A673 (cell line): ENCODE results near the gene SRRD. TPM values are rescaled to one million over a fixed set of nuclear protein-coding genes. Genes with fewer than 3 reads are reported as not detected.

ENCODE experiments used
- BruUV-seq: library from RNA; stranded (reverse); fragments of 400-500 nt; replicated peaks from 2 replicates; lab custom pipeline; 2021; lab: Mats Ljungman, UMichigan
- CTCF ChIA-PET: fragments of 300-600 bp; sonication (Branson Sonifier 250); formaldehyde crosslinking; loops from one replicate; lab custom pipeline; 2022; ENCODE audit warnings: antibody characterized with exemption; lab: Charles Lee
- POLR2A ChIA-PET: fragments of 300-600 bp; sonication (Branson Sonifier 250); formaldehyde crosslinking; loops from one replicate; lab custom pipeline; 2022; ENCODE audit warnings: antibody characterized with exemption; ENCODE audit not compliant: low non-redundant PET; lab: Charles Lee
- DNase-seq: peaks from one replicate; pipeline ENCODE4 v3.0.0-alpha.2; 2015; ENCODE audit warnings: low spot score
- H3K27ac ChIP-seq: fragments of 200-600 bp; sonication (generic); 2 replicates; pipeline ENCODE4 v1.5.1; 2016; ENCODE audit warnings: mixed run types, low read depth, mild to moderate bottlenecking, mixed read lengths, antibody characterized with exemption, low read length; ENCODE audit not compliant: poor library complexity, severe bottlenecking
- H3K27me3 ChIP-seq: fragments of 200-600 bp; sonication (generic); replicated peaks from 2 replicates; pipeline ENCODE4 v1.6.1; 2017; ENCODE audit warnings: mixed run types, low read depth, mild to moderate bottlenecking, mixed read lengths, antibody characterized with exemption, low read length; ENCODE audit not compliant: insufficient read depth, poor library complexity
- H3K36me3 ChIP-seq: fragments of 200-600 bp; sonication (generic); 2 replicates; pipeline ENCODE4 v1.6.1; 2016; ENCODE audit warnings: mixed run types, mild to moderate bottlenecking, mixed read lengths, antibody characterized with exemption, low read length; ENCODE audit not compliant: insufficient read depth, poor library complexity, severe bottlenecking
- H3K4me1 ChIP-seq: fragments of 200-600 bp; sonication (generic); 2 replicates; pipeline ENCODE4 v1.6.1; 2017; ENCODE audit warnings: mixed run types, mild to moderate bottlenecking, mixed read lengths, antibody characterized with exemption, low read length; ENCODE audit not compliant: insufficient read depth, poor library complexity, severe bottlenecking
- H3K4me3 ChIP-seq: fragments of 200-600 bp; sonication (generic); 2 replicates; pipeline ENCODE4 v1.5.1; 2016; ENCODE audit warnings: low read depth, mixed run types, mild to moderate bottlenecking, mixed read lengths, low read length; ENCODE audit not compliant: poor library complexity, severe bottlenecking
- H3K9me3 ChIP-seq: fragments of 200-600 bp; sonication (generic); 2 replicates; pipeline ENCODE4 v1.6.1; 2016; ENCODE audit warnings: mixed run types, low read depth, mild to moderate bottlenecking, mixed read lengths, antibody characterized with exemption, low read length; ENCODE audit not compliant: poor library complexity, severe bottlenecking
- CTCF ChIP-seq: fragments of 300-800, 200-600 bp; sonication (generic); conservative IDR thresholded peaks from 2 replicates; pipeline ENCODE4 v1.5.1; 2017; ENCODE audit warnings: low read depth, mild to moderate bottlenecking, antibody characterized with exemption, low read length, moderate library complexity, mixed read lengths
- EZH2 ChIP-seq: fragments of 200-600 bp; sonication (generic); IDR thresholded peaks from 2 replicates; pipeline ENCODE4 v1.6.1; 2017; ENCODE audit warnings: borderline replicate concordance, low read depth, mild to moderate bottlenecking, mixed read lengths, antibody characterized with exemption, low read length; ENCODE audit not compliant: poor library complexity, severe bottlenecking
- intact Hi-C: fragments of 100-400 bp; cut with micrococcal nuclease; formaldehyde crosslinking; loops from one replicate; pipeline ENCODE4 v1.10.0; 2022; ENCODE audit not compliant: unreplicated experiment
- total RNA-seq: library from RNA; stranded (reverse); gene quantifications from 2 replicates; pipeline ENCODE4 v1.2.3, GENCODE V29; 2021

The SRRD gene
- total RNA-seq, 1 experiment from 2014 or later = 28.8 TPM

GRCh38 chr22:26481112-26481693 is 2.5 kb upstream of the SRRD start:
- H3K9me3 ChIP-seq = no peaks in the 10 kb centered on the region
- CTCF ChIA-PET = no interaction called here
- intact Hi-C loops = no loop called here
- POLR2A ChIA-PET = no interaction called here
- H3K4me3 ChIP-seq = peak overlapping the region; percentile 33
- DNase-seq = no peak
- no peak for TF ChIP-seq EZH2
- TF ChIP-seq CTCF = no peak
- peak overlapping the region; percentile 33 for H3K27ac ChIP-seq
- peaks cover 39% of the 10 kb centered on the region for H3K4me1 ChIP-seq
- peaks cover 19% of the 10 kb centered on the region for H3K36me3 ChIP-seq
- BruUV-seq = no TSS peak
- no peaks in the 10 kb centered on the region for H3K27me3 ChIP-seq

GRCh38 chr22:26481694-26482093 is 2.0 kb upstream of the SRRD start:
- peak overlapping the region; percentile 33 for H3K27ac ChIP-seq
- POLR2A ChIA-PET = no interaction called here
- BruUV-seq = no TSS peak

DNA sequence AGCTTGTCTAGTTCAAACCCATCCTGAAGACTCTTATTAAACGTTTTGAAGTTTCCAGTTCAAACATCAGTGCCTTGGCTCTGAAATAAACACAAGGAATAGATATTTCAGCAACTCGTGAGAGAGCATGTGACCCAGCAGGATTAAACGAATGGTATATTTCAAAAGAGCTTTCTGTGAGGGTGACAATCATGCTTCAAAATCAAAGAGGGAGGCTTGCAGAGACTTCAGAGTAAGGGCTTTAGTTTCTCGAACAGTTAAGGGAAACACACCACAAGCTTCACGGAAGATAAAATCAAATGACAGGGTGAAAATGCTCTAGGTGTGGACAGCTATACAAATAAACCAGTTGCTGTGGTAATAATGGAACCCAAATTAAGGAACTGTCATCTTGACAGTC is 1.5 kb upstream of the SRRD start:
- peak overlapping the region; percentile 33 for H3K27ac ChIP-seq
- H3K9me3 ChIP-seq = no peaks in the 10 kb centered on the region
- TF ChIP-seq CTCF (no peak), EZH2 (no peak)
- BruUV-seq = no TSS peak
- peaks cover 39% of the 10 kb centered on the region for H3K4me1 ChIP-seq
- H3K27me3 ChIP-seq = no peaks in the 10 kb centered on the region
- ChIA-PET POLR2A (no interaction called here), CTCF (interaction anchor here (0.5 kb wide), 1 partner anchor 118 kb away, joined by 6 read pairs; no protein-coding TSS in a partner anchor)
- intact Hi-C loops = no loop called here
- H3K36me3 ChIP-seq = peaks cover 10% of the 10 kb centered on the region
- no peak for DNase-seq
- H3K4me3 ChIP-seq = peak overlapping the region; percentile 97

More at GRCh38 chr22:26481694-26482093, 2.0 kb upstream of the SRRD start:
- no peak for DNase-seq
- Histone ChIP-seq H3K4me1 (peaks cover 39% of the 10 kb centered on the region), H3K9me3 (no peaks in the 10 kb centered on the region), H3K4me3 (no peak overlapping the region), H3K27me3 (no peaks in the 10 kb centered on the region), H3K36me3 (peaks cover 14% of the 10 kb centered on the region)
- intact Hi-C loops = no loop called here
- TF ChIP-seq EZH2 (no peak), CTCF (no peak)
- CTCF ChIA-PET = no interaction called here
